Measurements from ENCODE around the gene ZDHHC4.

- no peak for TF ChIP-seq CTCF (conservative IDR thresholded peaks at IDR 0.05)
- no peak for TF ChIP-seq EZH2 (IDR thresholded peaks at IDR 0.05; ENCODE audit: low read depth)
These were observed 44.2 kb downstream of the ZDHHC4 start for GRCh38 chr7:6621195-6622133.
